Stimulated activated CD4-positive, alpha-beta T cell treated with anti-CD3 and anti-CD28 coated beads, Interleukin-15, amount 100 ng/mL, for 48 hours (primary cell): ENCODE measurements around the gene ANKRD10.

Experiments used
- DNase-seq, 2 donors: peaks; one replicate each; pipeline ENCODE4 v3.0.0-alpha.2; 2020; ENCODE audit warnings: low read depth in 2 of 2

The ANKRD10 gene

DNA sequence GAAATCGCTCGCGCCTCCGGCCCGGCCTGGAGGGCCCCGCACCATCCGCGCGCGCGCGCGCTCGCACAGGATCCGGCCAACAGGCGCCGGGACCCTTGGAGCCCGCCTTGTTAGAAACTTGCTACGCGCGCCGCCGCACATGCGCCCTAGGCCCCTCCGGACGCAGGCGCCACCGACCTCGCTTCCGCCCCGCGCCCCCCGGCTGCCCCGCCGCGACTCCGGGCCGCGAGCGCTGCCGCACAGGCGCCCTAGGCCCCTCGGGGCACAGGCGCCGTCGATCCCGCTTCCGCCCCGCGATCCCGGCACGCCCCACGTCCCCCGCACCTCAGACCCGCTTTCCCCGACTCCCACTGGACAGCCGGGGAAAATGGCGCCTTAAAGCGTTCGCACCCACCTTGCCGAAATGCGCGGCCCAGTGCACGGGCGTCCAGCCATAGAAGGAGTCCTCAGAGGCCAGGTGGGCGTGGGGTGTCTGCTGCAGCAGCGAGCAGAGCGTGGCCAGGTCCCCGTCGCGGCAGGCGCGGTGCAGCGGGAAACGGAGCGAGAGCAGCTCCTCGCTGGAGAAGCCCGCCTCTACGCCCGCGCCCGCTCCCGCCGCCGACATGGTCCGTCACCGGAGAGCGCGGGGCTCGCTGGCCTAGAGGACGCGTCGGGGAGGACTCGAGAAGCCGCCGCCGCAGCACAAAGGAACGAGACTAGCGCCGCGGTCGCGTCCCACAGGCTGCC is 375 bp downstream of the ANKRD10 start:
- DNase-seq: peak; percentile 56 to 65

DNA sequence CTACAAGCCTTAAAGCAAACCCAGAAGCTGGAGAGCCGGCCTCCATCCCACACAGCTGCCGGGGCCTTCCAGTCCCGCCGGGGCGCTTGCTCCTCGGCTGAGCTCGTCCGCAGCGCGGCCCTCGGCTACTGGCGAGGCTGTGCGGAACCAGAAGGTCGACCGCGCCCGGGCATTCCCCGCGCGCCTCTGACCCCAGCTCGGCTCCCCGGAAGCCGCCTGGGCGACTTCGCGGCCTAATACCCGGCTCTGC is 863 bp downstream of the ANKRD10 start:
- DNase-seq: no peak

GRCh38 chr13:110913322-110914080 is 1.4 kb downstream of the ANKRD10 start:
- DNase-seq: no peak

DNA sequence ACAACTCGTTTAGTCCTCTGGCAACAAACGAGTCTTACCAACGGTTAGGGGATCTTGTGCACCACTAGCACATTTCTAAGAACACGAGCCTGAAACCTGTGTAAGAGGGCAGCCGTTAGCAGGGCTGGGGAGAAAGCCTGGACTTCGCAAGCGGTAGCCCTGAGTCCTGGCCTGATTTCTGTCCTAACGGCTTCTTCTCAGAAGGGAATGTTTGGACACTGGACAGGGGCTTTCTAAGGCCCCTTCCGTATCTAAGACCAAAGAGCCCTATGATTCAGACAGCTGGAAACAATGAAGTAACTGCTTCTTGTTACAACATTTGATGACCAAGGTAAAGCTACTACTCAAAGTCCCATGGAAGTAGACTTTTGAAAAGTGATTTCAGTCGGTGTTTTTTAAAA is 2.2 kb downstream of the ANKRD10 start:
- no peak for DNase-seq

DNA sequence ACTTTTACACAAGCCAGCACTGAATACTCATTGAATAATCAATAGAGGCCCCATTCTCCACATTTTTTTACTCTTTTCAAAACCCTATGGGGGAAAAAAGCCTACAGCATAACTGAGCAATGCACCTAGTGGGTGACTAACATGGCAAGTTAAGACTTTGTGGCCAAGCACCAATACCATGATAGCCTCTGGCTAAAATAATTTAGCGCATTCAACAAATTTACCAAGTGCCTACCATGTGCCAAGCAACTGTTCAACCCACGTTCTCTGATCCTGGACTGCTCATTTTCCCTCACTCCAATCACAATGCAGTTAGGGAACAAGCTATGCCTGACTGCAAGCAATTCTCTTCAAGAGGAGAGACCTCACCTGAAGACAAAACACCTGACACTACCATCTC is 3.0 kb downstream of the ANKRD10 start:
- no peak for DNase-seq

- DNase-seq: no peak
These were observed 4.6 kb downstream of the ANKRD10 start for GRCh38 chr13:110910013-110910890.

GRCh38 chr13:110907951-110908898 is 6.6 kb downstream of the ANKRD10 start:
- DNase-seq: no peak

DNA sequence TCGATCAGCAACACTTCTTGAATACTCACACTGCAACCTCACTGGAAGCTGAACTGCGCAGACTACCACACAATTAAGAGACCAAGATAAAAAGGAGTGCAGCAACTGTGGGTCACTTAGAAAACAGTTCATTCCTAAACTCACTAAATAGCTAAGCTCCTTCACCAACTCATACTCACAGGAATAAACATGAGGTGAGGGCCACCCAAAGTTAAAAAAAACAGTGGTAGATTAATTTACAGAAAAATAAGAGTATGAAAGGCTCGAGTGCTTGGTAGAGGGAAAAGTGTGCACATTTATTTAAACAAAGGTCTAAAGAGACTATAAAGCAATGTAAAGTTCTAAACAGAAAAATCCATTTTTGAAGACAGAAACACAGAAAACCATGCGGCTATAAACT is 7.6 kb downstream of the ANKRD10 start:
- no peak for DNase-seq

DNA sequence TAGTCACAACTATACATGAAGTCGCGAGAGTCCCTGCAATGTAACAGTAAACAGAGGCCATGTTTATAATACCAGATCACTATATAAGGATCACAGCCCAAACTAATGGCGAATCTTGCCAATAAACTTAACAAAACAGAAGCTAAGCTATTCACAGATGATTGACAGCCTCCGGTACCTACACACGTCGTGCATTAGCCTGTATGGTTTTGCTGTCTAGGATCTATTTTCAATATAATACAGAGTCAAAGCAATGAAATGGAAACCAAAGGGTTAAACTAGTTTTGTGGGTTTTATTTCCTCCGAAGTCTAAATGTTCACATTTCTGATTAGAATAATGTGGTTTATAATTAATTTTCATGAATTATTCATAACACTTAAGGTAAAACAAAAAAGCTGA is 10.1 kb downstream of the ANKRD10 start:
- no peak for DNase-seq

GRCh38 chr13:110902370-110902769 is 12.5 kb downstream of the ANKRD10 start:
- DNase-seq: no peak

DNA sequence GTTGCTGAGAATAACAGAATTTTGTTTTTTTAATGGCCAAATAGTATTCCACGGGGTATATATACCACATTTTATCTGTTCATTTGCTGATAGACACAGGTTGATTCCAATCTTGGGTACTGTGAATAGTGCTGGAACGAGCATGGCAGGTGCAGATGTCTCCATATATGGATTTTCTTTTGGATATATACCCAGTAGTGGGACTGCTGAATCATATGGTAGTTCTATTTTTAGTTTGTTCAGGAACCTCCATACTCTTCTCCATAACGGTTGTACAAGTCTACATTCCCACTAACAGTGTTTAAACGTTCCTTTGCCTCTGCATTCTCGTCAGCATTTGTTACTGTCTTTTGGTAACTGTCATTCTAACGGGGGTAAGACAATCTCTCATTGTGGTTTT is 17.3 kb downstream of the ANKRD10 start:
- DNase-seq: no peak

GRCh38 chr13:110897014-110897413 is 17.9 kb downstream of the ANKRD10 start:
- DNase-seq: no peak

DNA sequence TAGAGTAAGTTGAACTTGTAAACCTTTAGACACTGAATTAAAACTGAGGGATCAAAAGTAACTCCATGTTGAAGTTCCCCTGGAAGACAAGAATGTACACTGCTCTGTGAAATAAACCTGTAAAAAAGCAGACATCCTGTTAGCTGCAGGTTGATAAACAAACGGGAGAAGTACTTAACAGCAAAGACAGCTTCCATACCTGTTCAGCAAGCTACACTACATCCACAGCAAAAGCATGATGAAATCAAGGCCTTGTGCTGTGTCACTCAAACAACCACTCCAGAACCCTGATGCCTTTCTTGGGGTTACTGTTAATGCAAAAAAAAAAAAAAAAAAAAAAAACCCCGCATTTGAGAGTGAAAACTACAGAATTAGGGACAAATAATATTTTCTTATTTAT is 20.8 kb downstream of the ANKRD10 start:
- no peak for DNase-seq

- DNase-seq: no peak
These were observed 21.3 kb downstream of the ANKRD10 start for GRCh38 chr13:110893571-110893970.

- DNase-seq: no peak
These were observed 24.3 kb downstream of the ANKRD10 start for GRCh38 chr13:110890279-110891165.

DNA sequence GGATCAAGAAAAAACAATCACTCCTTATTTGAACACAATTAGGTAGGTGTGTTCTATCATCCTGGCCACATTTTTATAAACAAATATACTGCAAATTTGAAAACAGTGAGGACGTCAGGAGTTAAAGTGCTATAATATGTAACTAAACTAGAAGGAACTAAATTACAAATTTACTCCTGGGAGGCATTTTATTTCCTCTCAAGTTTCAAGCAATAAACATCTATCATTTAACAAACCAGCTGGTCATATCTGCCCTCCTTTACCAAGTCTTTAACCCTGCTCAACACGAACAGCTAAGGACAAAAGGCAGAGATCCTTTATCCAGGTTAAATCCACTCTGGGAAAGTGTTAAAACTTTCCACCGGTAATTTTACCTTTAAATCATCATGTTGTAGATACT is 26.5 kb downstream of the ANKRD10 start:
- no peak for DNase-seq

DNA sequence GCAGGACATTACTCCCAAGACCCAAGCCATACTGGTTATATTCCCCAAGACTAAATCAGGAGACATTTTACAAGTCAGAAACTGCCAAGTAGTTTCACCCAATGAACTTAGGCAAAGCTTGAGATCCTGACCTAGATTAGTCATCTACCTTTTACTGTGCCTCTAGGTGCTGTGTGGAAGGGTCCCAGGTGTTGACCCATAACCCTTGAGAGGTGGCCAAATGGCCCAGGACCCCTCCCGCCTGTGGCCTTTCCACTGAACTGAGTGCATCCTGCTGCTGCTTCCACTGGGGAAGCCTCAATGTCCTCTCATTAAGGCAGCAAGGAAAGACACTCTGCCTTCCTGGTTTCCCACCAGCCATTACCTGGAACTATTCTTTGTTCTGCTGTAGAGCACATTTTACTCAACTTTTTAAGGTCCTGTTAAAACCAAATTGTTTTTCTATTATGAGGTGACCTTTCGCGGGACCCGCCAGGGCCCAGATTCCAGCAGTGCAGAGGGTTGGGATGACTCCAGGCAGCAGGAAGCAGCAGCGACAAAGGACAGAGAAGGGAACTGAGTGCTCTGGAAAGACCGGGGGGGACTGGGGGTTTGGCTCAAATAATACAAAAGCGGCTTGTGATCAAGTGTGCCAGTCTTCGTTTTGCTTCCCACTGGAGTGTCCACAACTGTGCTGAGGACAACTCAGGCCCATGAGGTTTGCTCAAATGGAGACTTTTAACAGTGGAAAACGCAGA is 27.1 kb downstream of the ANKRD10 start:
- no peak for DNase-seq

- no peak for DNase-seq
These were observed 27.8 kb downstream of the ANKRD10 start for GRCh38 chr13:110886870-110887596.
